HK-2 (cell line): ENCODE results near the gene SRCAP.

Experiments
- DNase-seq: peaks from one replicate; pipeline ENCODE4 v3.0.0-alpha.2; 2018; ENCODE audit not compliant: unreplicated experiment

SRCAP gene

DNA sequence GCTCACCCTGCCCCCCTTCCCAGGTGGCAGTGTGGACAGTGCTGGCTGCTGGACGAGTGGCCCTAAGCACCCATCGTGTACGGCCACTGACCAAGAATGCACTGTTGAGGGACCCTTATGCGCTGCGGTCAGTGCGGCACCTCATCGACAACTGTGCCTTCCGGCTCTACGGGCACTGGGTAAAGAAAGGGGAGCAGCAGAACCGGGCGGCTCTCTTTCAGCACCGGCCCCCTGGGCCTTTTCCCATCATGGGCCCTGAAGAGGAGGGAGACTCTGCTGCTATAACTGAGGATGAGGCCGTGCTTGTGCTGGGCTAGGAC lies 57.8 kb downstream of the SRCAP start:
- DNase-seq: no peak

DNA sequence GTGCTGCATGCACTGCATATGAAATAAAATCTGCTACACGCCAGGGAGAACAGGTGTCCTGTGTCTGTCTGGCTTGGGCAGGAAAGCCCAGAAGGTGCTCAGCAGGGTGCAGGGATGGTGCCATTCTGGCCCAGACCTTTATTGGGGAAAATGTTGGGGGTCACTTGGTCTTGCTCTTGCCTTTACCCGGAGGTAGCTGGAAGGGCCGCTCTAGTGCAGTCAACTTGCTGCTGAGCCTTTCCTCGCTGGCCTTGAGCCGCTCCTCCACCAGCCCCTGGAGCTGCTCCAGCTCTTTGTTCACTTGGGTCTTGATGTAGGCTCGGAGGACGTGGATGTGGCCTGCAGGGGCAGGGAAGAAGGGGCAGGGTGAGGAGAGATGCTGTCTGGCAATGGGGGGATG lies 58.3 kb downstream of the SRCAP start:
- DNase-seq: no peak

DNA sequence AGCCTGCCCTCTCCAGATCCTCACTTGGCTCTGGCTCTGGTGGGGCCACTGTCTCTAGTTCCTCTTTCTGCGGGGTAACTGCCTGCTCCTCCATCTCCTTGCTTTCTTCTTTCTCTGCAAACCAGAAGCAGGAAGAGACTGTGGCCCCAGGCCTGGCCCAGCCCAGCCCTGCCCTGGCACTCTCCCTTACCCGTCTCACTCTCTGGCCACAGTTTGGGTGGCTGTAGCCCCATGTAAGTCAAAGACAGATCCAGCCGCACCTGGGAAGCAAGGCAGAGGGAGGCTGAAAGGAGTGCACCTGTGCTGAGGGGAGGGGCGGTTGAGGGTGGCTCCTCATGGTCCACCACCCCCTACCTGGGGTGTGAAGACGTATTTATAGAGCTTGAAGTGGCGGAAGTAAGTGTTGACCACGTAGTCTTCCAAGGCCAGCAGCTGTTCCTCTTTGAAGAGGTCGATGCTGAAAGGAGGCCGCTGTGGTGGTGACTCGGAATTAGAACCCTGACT lies 60.1 kb downstream of the SRCAP start:
- no peak for DNase-seq

DNA sequence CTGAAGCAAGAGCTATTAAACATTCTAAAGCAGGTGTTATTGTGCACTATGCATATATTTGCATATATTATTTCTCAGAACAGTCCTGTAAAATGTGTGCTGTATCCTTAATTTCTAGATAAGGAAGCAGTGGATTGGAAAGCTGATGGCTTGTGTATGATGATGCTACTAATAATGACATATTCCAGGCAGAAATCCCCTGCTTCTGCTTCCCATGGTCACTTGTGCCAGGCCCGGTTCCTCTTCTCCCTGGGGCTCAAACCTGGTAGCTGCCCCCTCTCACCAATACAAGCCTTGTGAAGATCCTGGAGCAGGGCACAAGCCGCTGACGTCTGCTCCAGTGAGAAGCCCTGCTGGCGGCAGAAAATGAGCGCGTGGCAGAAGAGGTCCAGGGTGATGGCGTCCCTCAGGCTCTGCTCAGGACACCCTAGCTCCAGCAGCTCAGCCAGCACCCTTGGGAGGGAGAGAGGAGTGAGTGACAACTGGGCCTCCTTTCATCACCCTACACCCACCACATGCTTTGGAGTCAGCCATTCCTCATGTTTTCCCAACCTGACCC lies 61.1 kb downstream of the SRCAP start:
- DNase-seq: no peak

DNA sequence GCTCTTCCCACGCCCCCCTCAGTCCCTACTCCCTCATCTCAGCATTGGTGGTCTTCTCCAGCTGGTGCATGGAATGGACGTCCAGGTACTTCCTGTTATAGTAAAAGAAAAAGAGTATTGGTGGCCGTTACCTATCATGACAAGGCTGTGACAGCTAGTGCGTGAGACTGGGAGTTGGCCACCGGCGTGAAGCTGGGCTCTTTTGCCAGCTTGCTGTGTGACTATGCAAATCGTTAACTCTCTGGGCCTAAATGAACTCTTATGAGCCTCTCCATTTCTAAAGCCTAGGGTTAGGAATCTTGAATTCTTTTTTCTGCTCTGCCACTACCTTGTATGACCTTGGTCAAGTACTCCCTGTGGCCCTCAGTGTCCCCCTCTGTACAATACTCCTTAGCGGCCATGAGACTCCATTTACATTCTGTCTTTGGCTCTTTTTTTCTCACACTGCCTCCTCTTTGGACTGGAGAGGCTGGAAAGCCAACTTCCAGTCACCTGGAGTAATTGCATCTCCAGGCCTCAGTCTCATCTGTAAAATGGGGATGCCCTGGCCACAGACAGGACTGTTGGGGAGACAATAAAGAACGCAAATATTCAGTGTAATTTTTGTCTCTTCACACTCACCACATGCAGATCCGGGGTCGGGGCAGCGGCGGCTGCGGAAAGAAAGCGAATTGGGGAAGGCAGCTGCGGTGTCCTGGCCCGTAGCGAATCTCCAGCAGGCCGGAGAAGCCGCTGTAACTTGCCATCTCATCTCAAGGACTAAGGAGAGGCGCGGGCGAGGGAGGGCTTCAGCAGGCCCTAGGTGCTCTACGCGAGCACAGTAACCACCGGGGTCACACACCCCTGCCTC lies 61.8 kb downstream of the SRCAP start:
- DNase-seq: no peak

DNA sequence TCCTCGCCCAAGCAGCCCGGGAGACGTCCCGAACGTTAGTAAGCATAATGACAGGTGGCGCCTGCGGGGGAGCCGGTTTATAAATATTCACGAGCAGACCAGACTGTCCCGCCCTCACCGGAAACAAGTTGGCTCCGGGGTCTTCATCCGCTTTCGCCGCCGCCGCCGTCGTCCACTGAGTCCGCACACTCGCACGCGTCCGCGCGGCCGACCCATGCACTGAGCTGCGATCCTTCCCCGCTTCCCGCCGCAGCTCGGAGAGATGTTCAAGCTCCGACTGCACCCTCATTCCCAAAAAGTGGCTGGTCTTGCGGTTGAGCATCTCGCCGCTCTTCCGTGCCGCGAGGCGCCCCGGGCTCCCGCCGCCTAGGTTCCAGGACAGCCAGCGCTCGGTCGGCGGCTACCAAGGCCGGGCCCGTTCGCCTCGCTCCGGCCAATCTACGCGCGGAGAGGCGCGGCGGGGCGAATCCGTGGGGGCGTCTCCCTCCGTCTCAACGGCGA lies 62.5 kb downstream of the SRCAP start:
- peak; percentile 42 for DNase-seq

DNA sequence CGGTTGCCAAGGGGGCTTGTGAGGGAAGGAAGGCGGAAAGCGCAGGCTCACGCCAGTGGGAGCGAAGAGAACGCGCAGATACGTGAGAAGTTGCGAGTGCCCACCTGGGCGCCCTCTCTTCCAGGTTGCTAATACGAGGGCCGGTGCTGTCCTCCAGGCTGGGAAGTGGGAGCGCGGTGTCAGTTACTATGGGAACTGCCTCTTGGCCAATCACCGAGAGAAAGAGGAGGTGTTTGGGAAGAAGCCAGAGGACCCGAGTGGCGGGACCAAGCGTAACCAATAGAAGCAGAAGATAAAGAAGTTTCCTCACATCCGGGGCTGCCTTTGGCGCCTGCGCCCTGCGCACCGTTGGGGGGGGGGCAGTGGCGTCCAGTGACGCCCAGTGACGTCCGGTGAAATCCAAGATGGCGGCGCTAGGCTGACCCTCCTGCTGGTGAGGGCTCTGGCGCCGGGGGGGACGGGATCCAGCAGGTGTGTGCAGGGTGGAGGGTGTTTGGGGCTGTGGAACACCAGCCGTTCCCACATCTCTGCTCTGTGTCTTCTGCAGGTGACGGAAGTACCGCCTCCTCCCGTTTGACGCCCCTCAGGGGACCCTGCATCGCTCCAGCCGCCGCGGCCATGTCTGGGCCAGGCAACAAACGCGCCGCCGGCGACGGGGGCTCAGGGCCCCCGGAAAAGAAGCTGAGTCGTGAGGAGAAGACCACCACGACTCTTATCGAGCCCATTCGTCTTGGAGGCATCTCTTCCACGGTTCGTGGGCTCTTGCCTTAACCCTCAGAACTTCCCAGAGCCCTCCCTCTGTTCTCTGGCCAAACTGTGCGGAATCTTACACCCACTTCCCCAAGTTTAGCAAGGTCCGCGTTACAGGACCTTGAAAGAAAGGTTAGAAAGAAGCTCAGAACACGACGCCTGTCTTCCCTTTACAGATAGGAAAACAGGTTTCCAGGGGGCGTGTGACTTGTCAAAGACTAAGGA lies 63.2 kb downstream of the SRCAP start, which contains the start of the genes CFAP119 and RNF40:
TSS of gene CFAP119 (minus strand) at position 135 of the 975 bp plus-strand sequence. CDS start 314 bp downstream, outside the sequence.
TSS of gene RNF40 (plus strand) at position 395 of the 975 bp plus-strand sequence. CDS start at position 619, 224 bp downstream.
- peak; percentile 92 for DNase-seq

DNA sequence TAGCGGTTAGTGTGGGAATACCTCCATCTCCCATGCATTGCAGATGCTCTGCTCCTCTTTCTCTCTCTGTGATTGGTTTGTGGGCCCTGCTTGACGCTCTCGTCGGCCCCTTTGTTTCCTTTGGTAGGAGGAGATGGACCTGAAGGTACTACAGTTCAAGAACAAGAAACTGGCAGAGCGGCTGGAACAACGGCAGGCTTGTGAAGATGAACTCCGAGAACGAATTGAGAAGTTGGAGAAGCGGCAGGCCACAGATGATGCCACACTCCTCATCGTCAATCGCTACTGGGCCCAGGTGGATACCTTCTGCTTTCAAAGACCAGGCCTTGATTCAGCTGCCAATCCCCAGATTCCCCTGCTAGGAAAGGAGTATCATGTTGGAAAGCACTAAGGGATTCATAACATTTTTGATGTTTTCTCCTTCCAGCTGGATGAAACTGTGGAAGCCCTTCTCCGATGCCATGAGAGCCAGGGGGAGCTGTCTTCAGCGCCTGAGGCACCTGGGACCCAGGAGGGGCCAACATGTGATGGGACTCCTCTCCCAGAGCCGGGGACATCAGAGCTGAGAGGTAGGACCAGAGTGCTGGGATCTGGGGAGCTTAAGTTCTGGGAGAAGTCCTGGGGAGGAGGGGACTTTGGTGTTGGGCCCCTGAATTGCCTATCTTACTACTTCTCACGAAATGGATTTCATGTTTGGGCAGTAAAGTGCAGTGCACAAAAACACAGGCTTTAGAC lies 64.2 kb downstream of the SRCAP start:
- no peak for DNase-seq

DNA sequence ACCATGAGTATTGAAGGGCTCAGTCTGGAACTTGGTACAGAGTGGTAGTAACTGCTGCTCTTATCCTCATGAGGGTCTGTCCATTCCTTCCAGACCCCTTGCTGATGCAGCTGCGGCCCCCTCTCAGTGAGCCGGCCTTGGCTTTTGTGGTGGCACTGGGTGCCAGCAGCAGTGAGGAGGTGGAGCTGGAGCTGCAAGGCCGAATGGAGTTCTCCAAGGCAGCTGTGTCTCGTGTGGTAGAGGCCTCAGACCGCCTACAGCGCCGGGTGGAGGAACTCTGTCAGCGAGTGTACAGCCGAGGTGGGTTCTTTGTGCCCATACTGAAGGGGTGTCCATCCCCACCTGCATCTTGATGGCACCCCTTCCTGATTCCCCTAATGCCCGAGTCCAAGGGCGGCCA lies 65.1 kb downstream of the SRCAP start:
- DNase-seq: no peak

DNA sequence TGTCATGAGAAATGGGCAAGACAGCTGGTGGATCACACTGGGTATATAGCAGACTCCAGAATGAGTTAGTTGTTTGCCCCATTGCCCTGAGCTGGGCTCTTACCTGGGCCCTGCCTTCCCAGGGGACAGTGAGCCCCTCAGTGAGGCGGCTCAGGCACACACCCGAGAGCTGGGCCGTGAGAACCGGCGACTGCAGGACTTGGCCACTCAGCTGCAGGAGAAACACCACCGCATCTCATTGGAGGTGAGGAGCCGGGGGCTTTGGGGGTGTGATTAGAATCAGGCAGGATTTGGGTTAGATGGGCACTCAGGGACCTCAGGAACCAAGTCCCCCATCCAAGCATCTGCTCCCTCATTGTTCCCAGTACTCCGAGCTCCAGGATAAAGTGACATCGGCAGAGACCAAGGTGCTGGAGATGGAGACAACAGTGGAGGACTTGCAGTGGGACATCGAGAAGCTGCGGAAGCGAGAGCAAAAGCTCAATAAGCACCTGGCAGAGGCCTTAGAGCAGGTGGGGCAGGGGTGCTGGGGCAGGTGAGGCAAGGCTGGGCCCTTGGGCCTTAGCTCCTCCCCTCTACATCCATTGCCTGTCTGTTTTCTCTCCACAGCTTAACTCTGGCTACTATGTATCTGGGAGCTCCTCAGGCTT lies 66.0 kb downstream of the SRCAP start:
- DNase-seq: no peak

DNA sequence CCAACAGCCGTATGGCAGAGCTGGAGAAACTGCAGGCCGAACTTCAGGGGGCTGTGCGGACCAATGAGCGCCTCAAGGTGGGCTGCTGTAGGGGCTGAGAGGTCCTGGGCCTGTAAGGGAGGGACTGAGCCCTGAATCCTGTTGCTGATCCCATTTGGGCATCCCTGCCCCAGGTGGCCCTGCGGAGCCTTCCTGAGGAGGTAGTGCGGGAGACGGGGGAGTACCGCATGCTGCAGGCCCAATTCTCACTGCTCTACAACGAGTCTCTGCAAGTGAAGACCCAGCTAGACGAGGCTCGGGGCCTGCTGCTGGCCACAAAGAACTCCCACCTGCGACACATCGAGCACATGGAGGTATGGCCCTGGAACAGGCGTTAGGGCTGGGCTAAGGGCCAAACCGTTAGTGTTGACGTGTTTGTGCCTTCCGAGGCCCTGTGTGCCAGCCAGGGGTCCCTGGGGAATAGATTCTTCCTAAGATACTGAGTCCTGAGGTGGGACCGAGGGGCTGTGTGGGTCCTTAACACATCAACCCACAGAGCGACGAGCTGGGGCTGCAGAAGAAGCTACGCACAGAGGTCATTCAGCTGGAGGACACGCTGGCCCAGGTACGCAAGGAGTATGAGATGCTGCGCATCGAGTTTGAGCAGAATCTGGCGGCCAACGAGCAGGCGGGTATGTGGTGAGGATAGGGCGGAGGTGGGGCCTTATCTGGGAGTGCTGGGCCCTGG lies 67.4 kb downstream of the SRCAP start:
- no peak for DNase-seq

DNA sequence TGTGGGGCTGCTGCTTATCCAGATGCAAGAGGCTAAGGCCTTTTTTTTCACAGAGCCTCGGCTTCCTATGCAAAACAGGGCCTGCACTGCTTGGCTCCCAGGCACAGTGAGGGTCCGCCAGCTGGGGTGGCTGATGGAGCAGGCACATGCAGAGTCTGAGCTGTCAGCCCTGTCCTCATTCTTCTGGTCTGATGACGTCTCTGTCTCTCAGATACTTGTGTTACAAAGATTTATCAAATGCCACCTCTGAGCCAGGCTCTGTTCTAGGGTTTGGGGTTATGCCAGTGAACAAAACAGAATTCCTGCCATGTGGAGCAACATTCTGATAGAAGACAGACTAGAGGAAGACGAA lies 67.9 kb downstream of the SRCAP start:
- no peak for DNase-seq

DNA sequence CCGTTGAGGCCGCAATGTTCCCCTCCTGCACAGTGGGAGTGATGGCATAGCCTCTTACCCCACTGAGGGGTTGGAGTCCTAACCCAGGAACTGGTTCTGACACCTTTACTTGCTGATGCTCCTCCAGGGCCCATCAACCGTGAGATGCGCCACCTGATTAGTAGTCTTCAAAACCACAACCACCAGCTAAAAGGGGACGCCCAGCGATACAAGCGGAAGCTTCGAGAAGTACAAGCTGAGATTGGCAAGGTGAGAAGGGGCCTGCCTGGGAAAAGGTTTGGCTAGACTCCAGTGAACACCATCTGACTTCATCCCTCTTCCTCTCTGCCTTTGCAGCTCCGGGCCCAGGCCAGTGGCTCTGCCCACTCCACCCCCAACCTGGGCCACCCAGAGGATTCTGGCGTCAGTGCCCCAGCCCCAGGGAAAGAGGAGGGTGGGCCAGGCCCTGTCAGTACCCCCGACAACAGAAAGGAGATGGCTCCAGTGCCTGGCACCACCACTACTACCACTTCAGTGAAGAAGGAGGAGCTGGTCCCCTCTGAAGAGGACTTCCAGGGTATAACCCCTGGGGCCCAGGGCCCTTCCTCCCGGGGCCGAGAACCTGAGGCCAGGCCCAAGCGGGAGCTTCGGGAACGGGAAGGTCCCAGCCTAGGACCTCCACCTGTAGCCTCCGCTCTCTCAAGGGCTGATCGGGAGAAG lies 68.9 kb downstream of the SRCAP start:
- DNase-seq: no peak

DNA sequence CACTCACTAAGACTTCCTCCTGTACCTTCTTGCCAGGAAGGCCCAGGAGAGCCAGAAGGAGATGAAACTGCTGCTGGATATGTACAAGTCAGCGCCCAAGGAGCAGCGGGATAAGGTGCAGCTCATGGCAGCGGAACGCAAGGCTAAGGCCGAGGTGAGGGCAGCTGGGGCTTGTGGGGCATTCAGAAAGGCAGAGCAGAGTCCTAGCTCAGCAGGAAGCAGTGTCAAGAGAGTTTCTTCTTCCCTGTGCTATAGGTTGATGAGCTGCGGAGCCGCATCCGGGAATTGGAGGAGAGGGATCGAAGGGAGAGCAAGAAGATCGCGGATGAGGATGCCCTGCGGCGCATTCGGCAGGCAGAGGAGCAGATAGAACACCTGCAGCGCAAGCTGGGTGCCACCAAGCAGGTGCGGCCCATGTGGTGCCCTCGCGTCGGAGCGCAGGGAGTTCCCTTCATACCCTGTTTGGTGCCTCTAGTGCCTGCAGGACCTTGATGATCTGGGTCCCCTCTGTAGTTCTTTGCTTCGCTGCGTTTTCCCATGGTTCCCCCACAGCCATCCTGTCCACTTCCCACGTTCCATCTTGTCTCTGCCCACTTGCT lies 69.7 kb downstream of the SRCAP start:
- no peak for DNase-seq

DNA sequence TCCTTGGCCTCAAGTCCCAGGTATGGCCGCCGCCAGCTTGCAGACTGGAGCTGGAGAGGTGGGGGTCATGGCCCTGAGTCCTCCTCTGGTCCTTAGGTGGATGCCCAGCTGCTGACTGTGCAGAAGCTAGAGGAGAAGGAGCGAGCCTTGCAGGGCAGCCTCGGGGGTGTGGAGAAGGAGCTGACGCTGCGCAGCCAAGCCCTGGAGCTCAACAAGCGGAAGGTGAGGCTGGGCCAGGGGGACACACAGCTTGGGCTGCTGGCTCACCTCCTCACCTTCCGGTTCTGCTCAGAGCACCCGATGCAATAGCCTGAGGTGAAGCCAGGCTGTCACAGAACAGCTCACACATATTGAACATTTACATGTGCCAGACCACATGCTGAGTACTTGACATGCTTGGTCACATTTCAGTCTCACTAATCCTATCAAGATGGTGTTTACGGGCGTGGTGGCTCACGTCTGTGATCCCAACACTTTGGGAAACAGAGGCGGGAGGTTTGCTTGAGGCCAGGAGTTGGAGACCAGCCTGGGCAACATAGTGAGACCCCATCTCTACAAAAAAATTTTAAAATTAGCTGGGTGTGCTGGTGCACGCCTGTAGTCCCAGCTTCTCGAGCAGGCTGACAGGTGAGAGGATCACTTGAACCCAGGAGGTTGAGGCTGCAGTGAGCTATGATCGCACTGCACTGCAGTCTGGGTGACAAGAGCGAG lies 70.6 kb downstream of the SRCAP start:
- no peak for DNase-seq

DNA sequence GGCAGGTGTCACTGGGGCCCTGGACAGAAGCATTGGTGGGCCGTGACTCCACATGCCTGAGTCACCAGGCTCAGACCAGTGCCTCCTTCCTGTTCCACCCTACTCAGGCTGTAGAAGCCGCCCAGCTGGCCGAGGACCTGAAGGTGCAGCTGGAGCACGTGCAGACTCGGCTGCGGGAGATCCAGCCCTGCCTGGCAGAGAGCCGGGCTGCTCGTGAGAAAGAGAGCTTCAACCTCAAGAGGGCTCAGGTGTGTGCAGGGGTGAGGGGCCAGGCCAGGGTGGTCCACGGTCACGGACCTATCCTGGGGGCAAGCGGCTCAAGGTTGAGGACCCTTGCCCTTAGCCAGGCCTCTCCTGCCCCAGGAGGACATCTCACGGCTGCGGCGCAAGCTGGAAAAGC lies 72.8 kb downstream of the SRCAP start:
- no peak for DNase-seq

DNA sequence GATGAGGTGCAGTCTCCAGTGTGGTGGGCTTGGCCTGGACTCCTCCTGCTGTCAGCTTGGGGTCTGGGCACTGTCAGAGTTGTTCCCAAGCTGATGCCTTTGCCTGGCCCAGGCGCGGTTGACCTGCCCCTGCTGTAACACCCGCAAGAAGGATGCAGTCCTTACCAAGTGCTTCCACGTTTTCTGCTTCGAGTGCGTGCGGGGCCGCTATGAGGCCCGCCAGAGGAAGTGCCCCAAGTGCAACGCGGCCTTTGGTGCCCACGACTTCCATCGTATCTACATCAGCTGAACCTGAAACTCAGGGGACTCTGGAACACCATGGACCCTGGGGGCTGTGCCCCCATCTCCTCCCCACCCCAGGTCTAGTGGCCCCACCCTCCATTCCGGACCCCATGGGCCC lies 74.9 kb downstream of the SRCAP start:
- no peak for DNase-seq

DNA sequence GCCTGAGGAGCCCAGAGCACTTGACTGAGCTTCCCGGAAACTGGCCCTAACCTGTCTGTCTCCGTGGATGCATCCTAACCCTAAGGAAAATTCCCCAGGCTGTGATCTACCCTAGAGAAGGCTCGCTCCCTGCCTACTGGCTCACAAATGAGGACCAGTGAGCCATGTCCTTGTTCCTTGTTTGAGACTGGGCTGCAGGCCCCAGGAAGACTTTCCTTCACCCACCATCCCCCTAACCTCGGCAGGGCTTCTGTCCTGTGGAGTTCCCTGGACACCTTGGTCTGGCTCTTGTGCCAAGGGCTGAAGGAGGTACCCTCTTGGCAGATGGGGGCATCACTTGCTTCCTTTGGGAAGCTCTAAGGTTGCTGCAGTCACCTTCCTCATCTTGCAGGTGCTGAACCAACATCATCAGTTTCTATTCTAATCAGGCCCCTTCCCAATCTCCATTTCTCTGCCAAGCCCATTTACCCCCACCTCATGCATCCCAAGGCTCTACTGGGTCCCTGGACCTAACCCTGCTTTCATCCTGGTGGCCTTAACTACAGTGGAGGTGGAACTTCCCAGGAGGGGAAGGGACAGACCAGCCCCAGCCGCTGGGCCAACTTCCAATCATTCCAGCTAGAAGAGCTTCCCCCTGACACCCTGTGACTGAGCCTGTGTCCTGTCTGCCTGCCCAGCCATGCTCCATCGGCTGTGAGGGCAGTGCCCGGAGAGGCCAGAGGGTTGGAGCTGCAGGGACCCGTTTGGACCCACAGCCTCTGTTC lies 75.6 kb downstream of the SRCAP start:
- DNase-seq: peak; percentile 31
